Measurements from ENCODE around the gene CAST.

Gene CAST

GRCh38 chr5:96642281-96642640 lies 19.9 kb upstream of the CAST start:
- TF ChIP-seq, protein P1, sequence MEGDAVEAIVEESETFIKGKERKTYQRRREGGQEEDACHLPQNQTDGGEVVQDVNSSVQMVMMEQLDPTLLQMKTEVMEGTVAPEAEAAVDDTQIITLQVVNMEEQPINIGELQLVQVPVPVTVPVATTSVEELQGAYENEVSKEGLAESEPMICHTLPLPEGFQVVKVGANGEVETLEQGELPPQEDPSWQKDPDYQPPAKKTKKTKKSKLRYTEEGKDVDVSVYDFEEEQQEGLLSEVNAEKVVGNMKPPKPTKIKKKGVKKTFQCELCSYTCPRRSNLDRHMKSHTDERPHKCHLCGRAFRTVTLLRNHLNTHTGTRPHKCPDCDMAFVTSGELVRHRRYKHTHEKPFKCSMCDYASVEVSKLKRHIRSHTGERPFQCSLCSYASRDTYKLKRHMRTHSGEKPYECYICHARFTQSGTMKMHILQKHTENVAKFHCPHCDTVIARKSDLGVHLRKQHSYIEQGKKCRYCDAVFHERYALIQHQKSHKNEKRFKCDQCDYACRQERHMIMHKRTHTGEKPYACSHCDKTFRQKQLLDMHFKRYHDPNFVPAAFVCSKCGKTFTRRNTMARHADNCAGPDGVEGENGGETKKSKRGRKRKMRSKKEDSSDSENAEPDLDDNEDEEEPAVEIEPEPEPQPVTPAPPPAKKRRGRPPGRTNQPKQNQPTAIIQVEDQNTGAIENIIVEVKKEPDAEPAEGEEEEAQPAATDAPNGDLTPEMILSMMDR (IDR thresholded peaks at IDR 0.05; ENCODE audit: borderline replicate concordance, insufficient read depth, low read depth, low read length), result no peak
- no peak overlapping the region for H3K4me3 ChIP-seq (ENCODE audit: low read depth, low read length)

DNA sequence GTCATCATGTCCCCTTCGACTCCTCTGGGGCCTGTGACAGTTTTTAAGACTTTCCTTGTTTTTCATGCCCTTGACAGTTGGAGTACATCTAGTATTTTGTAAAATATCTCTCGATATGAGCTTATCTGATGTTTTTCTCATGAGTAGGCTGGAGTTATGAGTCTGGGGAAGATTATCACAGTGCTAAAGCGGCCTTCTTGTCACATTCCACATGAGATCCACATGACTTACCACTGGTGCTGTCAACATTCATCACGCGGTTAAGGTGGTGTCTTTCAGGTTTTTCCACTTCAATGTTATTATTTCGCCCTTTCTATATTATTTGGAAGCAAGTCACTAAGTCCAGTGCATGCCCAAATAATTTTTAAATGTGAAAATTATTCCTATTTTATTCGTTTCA lies 17.1 kb upstream of the CAST start:
- TF ChIP-seq, protein P1 (IDR thresholded peaks at IDR 0.05; ENCODE audit: borderline replicate concordance, insufficient read depth, low read depth, low read length), result no peak
- no peak overlapping the region for H3K4me3 ChIP-seq (ENCODE audit: low read depth, low read length)

GRCh38 chr5:96648023-96648422 lies 14.2 kb upstream of the CAST start:
- no peak overlapping the region for H3K4me3 ChIP-seq (ENCODE audit: low read depth, low read length)
- TF ChIP-seq, protein P1 (IDR thresholded peaks at IDR 0.05; ENCODE audit: borderline replicate concordance, insufficient read depth, low read depth, low read length), result no peak

- H3K4me3 ChIP-seq (ENCODE audit: low read depth, low read length), result no peak overlapping the region
- TF ChIP-seq, protein P1 (IDR thresholded peaks at IDR 0.05; ENCODE audit: borderline replicate concordance, insufficient read depth, low read depth, low read length), result no peak
These were observed 13.6 kb upstream of the CAST start for GRCh38 chr5:96648593-96648992.

DNA sequence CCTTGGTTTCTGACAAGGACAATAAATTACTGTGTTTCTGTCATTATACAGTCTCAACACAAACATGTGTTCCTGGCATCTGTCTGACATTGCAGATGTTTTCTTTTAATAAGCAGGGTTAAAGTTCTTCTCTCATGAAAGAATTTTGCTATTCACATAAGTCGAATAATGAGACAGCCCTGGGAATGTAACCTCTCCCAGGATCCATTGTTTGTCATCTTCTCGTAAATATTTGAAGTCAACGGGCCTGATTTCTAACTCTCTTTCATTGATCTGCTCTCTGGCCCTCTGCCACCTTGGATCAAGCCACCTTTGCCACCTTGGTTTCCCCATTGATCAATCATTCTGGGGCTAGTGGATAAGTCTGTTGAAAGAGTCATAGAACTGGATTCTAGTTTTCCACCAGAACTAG lies 12.9 kb upstream of the CAST start:
- no peak overlapping the region for H3K4me3 ChIP-seq (ENCODE audit: low read depth, low read length)
- TF ChIP-seq, protein P1 (IDR thresholded peaks at IDR 0.05; ENCODE audit: borderline replicate concordance, insufficient read depth, low read depth, low read length), result no peak

DNA sequence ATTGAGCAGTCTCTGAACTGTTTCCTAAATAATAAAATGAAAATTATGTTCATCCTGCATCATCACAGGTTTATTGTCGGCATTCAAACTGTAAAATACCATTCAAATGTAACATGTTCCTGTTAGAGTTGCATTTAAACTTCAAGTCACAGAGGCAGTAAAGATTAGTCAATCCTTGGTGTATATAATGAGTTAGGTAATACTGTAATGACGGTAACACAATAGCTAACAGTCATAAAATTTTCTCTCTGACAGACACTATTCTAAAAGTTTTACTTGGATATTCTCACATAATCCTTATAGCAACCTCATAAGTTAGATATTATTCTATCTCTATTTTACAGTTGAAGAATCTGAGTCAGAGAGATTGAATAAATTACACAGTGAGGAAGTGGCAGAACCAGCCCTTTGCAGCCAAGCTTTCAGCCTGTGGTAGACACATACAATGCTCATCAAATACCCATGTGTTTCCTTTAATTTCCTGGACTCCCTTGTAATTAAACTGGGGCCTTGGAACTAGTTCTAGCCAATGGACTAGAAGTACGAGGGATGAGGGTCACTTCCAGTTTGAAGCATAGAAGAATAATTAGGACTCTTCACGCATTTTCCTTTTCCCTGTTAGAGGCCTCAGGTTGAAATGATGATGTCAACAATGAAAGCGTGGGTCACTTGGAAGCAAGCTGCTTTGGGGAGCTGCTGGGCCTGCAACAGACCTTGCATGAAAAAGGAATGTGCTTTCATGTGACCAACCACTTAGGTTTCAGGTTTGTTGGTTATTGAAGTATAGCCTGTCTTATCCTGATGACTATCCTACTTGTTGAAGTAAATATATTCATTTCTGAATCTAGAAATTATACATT lies 12.3 kb upstream of the CAST start:
- TF ChIP-seq, protein P1 (IDR thresholded peaks at IDR 0.05; ENCODE audit: borderline replicate concordance, insufficient read depth, low read depth, low read length), result no peak
- H3K4me3 ChIP-seq (ENCODE audit: low read depth, low read length), result no peak overlapping the region

DNA sequence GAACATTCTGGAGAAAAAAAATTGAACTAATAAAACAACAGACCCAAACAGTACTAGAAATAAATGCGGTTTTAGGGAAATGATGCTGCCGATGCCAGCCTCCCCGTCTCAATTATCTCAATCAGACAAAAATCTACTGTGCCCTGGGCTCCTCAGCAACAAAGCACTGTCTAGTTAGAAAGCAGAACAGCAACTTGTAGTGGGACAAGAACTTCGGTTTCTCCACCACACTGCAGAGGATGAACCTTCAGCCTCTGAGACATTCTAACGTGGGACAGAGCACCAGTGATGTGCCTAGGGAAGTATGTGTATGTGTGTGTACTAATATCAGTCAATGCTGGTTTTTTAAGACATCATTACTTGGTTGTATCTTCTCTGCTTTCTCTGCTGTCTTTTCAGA lies 11.1 kb upstream of the CAST start:
- TF ChIP-seq, protein P1 (IDR thresholded peaks at IDR 0.05; ENCODE audit: borderline replicate concordance, insufficient read depth, low read depth, low read length), result no peak
- no peak overlapping the region for H3K4me3 ChIP-seq (ENCODE audit: low read depth, low read length)
